GM12891 (cell line): ENCODE results near the gene MTAP.
"Not testable (repeated sequence)": the region's sequence is repeated elsewhere in the genome, so short reads cannot be mapped to it uniquely, and the experiment has no call there.

ENCODE experiments used
- DNase-seq: peaks from one replicate; pipeline ENCODE4 v3.0.0; 2011; ENCODE audit warnings: low spot score; ENCODE audit not compliant: insufficient read length
- FAIRE-seq: peaks from 2 replicates; lab custom pipeline; 2011; peaks lifted over from hg19 to GRCh38; lab: Jason Lieb, UNC
- PAX5 ChIP-seq: IDR thresholded peaks from 2 replicates; pipeline ENCODE4 v1.6.1; 2011; ENCODE audit warnings: low read length, moderate library complexity, mild to moderate bottlenecking; ENCODE audit not compliant: insufficient read depth, severe bottlenecking
- POLR2A ChIP-seq: IDR thresholded peaks from 2 replicates; pipeline ENCODE4 v1.6.1; 2011; ENCODE audit warnings: low read depth, low read length, control low read depth
- POLR2AphosphoS5 ChIP-seq: IDR thresholded peaks from 2 replicates; pipeline ENCODE4 v1.6.1; 2011; ENCODE audit warnings: low read depth, low read length, control low read depth
- POU2F2 ChIP-seq: IDR thresholded peaks from 2 replicates; pipeline ENCODE4 v1.6.1; 2011; ENCODE audit warnings: low read depth, mild to moderate bottlenecking, control low read depth, low read length, moderate library complexity
- SPI1 ChIP-seq: IDR thresholded peaks from 2 replicates; pipeline ENCODE4 v1.6.1; 2011; ENCODE audit warnings: low read depth, low read length, control low read depth
- TAF1 ChIP-seq: IDR thresholded peaks from 2 replicates; pipeline ENCODE4 v1.6.1; 2011; ENCODE audit warnings: low read depth, low read length, control low read depth

The MTAP gene

DNA sequence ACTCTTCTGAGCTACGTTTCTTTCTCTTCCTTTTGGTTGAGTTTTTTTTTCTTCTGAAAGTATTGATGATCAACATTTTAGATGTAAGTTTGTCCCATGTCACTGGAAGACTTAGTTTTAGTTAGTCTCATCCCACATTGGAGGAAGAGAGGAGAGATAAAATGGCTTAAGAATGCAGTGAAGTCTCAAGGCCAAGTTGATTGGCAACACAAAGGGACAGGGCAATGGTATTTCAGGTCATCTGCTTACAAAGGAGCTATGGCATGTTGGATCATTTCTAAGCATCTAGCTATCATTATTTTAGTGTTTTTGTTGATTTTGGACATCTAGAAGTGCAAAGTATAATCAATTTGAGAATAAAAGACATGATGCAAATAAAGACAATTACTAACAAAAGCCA, 133.2 kb downstream of the MTAP start:
- FAIRE-seq (no peak), DNase-seq (no peak)
- TF ChIP-seq POLR2A (no peak), SPI1 (no peak), POLR2AphosphoS5 (no peak), TAF1 (no peak), PAX5 (no peak)

DNA sequence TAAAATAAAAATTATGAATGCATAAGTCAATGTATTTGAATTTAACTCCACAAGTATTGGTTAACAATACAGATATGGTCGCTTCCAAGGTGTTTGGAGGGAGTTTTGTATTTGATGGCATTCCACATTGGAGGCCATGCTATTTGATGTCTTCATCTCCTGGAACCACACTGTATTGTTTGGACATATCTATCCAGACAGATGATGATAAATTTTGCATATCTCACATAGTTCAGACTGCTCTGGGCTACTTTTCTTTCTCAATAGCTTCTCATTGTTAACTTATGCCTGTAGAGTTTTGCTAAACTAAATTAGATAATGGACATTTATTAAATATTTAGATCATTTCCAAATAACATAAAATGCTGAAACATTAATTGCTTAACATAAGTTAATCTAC, 133.7 kb downstream of the MTAP start:
- TF ChIP-seq PAX5 = no peak
- TF ChIP-seq POU2F2 = no peak
- TF ChIP-seq TAF1 = no peak
- no peak for TF ChIP-seq POLR2A
- TF ChIP-seq POLR2AphosphoS5 = no peak
- no peak for TF ChIP-seq SPI1
- DNase-seq = no peak
- no peak for FAIRE-seq

DNA sequence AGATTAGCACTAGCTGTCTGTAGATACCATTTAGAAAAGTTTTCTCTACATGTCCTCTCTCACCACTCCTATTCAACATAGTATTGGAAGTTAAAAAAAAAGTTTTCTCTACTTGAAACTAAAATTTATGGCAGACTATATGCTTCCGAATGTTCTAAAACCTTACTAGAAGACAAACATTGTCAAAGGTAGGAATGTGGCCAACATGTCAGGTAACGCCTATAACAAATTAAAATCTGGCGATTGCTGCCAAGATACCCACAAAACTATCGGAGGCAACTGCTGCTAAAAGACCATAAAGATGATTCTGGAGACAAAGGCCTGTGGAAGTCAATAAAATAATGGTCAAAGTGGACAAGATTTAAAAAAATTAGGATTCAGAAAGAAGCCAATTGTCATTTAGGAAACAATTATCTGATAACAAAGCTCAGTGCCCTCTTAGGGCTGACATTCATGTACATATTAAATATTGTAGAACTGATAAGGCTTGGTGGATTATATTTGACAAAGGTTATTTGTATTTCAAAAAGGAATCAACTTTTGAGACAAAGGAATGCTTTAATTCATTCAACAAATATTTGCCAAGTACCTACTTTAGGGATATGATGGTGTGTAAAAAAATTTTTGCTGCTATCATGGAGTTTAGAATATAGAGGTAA, 139.0 kb downstream of the MTAP start:
- DNase-seq (no peak), FAIRE-seq (no peak)
- TF ChIP-seq TAF1 (no peak), PAX5 (no peak), POLR2AphosphoS5 (no peak), POLR2A (no peak), POU2F2 (no peak), SPI1 (no peak)

DNA sequence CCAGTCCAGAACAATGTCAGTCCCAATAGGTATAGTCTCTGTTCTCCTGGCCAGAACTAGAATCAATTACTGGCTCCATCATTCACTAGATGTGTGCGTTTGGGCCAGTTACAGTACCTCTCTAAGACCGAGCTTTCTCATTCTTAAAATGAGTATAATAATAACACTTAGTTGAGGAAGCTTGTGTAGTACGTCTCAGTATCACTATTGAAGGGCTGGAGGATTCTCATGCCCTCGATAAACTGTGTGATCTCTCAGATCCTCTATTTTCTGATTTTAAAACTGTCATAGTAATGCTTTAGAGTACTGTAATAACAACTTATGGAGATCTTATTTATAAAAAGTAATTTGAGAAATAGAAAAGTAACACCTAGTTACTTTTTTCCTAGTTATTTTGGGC, 141.0 kb downstream of the MTAP start:
- no peak for FAIRE-seq
- no peak for DNase-seq
- no peak for TF ChIP-seq POU2F2
- TF ChIP-seq TAF1 = no peak
- TF ChIP-seq PAX5 = no peak
- no peak for TF ChIP-seq SPI1
- TF ChIP-seq POLR2A = no peak
- TF ChIP-seq POLR2AphosphoS5 = no peak

DNA sequence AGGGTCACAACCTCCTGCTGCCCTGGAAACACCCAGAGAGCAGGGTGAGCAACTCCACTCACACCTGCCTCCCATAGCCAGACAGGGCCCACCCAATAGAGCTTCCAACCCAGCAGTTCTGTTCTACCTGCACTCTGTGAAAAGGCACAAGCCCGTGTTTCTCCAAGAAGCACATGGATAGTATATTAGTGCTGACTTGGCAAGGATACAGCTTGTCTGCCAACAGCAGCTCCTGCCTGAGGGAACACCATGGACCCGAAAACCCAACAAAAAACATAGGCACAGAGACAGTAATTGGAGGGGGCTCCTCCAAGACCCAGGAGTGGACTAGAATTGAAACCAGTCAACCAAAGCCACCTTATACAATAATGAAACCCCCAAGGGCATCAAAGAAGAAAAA, 143.2 kb downstream of the MTAP start:
- FAIRE-seq (no peak), DNase-seq (no peak)
- TF ChIP-seq POU2F2 = no peak
- TF ChIP-seq TAF1 = no peak
- no peak for TF ChIP-seq SPI1
- no peak for TF ChIP-seq PAX5
- TF ChIP-seq POLR2AphosphoS5 = no peak
- TF ChIP-seq POLR2A = no peak

DNA sequence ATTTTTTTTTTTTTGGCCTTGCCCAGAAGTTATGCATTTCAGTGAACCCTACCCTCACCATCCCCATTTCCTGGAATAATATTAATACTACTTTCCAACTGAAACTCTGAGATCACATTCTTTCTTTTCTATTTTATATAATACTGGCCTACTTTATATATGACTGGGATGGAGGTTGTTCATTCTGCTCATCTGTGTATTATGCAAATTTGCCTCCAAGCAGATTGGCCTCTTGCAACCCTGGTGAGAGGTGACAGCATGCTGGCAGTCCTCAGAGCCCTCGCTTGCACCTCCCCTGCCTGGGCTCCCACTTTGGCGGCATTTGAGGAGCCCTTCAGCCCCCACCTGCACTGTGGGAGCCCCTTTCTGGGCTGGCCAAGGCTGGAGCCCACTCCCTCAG, 156.4 kb downstream of the MTAP start:
- DNase-seq = no peak
- TF ChIP-seq TAF1 = no peak
- no peak for TF ChIP-seq POLR2AphosphoS5
- no peak for TF ChIP-seq SPI1
- TF ChIP-seq POU2F2 = no peak
- no peak for TF ChIP-seq PAX5
- no peak for TF ChIP-seq POLR2A
- FAIRE-seq = no peak

DNA sequence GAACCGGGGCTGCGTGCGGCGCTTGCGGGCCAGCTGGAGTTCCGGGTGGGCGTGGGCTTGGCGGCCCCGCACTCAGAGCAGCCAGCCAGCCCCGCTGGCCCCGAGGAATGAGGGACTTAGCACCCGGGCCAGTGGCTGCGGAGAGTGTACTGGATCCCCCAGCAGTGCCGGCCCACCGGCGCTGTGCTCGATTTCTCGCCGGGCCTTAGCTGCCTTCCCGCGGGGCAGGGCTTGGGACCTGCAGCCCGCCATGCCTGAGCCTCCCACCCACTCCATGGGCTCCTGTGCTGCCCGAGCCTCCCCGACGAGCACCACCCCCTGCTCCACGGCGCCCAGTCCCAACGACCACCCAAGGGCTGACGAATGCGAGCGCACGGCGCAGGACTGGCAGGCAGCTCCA, 156.8 kb downstream of the MTAP start:
- not testable (repeated sequence) for DNase-seq, FAIRE-seq

DNA sequence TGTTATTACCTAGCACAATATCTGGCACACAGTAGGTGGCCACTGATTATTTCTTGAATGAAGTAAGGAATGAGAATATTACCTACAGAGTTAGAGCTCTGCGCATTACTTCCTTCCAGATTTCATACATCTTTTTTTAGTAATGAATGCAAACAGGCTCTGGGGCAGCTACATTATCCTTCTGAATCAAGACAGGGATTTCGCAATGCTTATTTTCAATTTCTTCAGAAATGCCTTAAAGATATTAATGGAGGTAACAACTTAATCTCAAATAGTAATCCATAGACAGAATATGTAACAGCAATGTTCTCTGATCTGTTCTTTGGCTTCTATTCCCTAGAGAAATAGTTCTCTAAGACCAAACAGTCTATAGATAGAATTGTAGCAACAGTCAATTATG, 159.1 kb downstream of the MTAP start:
- no peak for DNase-seq
- no peak for FAIRE-seq
- TF ChIP-seq SPI1 = no peak
- TF ChIP-seq POLR2A = no peak

DNA sequence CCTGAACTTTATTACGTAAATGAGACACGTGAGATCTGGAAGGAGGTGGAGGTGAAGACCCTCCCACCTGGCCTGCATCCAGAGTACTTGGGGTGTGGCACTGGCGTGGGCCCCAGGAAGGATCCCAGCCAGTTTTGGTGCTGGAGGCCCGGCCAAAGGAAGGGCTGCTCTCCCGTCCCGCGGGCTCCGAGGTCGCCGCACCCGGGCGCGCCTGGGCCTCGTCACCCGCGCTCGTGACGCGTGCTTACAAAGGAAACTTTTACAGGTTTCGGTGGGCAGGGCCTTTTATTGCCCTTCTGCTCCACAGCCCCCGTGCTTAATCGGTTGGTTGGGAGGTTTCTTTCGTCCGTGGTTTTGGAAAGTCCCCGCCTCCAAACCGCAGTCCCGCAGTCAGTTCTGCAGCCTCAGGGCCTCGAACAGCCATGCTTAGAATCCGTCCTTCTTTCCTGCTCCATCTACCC, 162.5 kb downstream of the MTAP start:
- no peak for TF ChIP-seq TAF1
- TF ChIP-seq SPI1 = no peak
- no peak for TF ChIP-seq PAX5
- no peak for TF ChIP-seq POLR2A
- no peak for TF ChIP-seq POLR2AphosphoS5
- TF ChIP-seq POU2F2 = no peak
- no peak for FAIRE-seq

DNA sequence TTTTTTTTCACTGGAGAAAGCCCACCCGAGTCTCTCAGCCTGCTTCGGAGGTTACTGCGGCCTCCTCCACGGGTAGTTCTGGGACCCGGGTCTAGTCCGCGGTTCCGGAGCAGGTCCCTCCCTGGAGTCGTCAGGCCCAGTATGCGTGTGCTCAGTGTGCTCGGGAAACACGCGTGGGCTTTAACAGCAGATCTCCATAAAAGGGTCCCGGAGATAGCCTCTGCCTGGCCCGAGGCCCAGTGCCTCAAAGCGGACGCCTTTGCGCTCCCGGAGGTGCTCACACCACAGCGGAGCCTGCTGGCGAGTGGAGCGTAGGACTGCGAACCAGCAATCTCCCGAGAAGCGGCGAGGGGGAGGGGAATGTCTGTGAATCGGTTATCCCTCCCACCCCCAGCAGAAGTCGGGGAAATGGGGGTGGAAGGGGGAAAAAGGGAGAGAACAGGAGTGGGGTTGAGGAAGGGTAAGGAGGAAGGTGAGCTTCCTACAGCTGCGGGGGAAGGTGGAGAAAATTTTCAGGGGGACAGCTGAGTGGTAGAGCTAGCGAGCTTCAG, 163.0 kb downstream of the MTAP start:
- FAIRE-seq = peak; percentile 48
- no peak for TF ChIP-seq SPI1
- no peak for TF ChIP-seq PAX5
- no peak for TF ChIP-seq POLR2A
- TF ChIP-seq POLR2AphosphoS5 = no peak
- no peak for TF ChIP-seq POU2F2
- DNase-seq = peak; percentile 55

More for the DNA sequence above, 162.5 kb downstream of the MTAP start:
- no peak for DNase-seq
